HEK293 (cell line): Measurements from ENCODE around the gene CHCHD6.

Experiments
- MYNN ChIP-seq: fragments of 450-650 bp; formaldehyde crosslinking; IDR thresholded peaks from 2 replicates; pipeline ENCODE4 v1.5.1; 2016; ENCODE audit warnings: missing biosample characterization, missing genetic modification characterization, borderline replicate concordance
- REST ChIP-seq: fragments of 450-650 bp; formaldehyde crosslinking; IDR thresholded peaks from 2 replicates; pipeline ENCODE4 v1.5.1; 2016; ENCODE audit warnings: missing biosample characterization, missing genetic modification characterization
- TCF7L2 ChIP-seq: IDR thresholded peaks from 2 replicates; pipeline ENCODE4 v1.6.1; 2011; ENCODE audit warnings: low read depth, mild to moderate bottlenecking, inconsistent platforms, low read length, moderate library complexity, borderline replicate concordance
- ZBTB48 ChIP-seq: fragments of 450-650 bp; formaldehyde crosslinking; IDR thresholded peaks from 2 replicates; pipeline ENCODE4 v1.5.1; 2016; ENCODE audit warnings: missing biosample characterization, missing genetic modification characterization
- ZBTB8A ChIP-seq: fragments of 450-650 bp; formaldehyde crosslinking; IDR thresholded peaks from 2 replicates; pipeline ENCODE4 v1.5.1; 2016; ENCODE audit warnings: missing biosample characterization, missing genetic modification characterization
- ZNF140 ChIP-seq: fragments of 450-650 bp; formaldehyde crosslinking; IDR thresholded peaks from 2 replicates; pipeline ENCODE4 v1.5.1; 2016; ENCODE audit warnings: missing biosample characterization, missing genetic modification characterization
- ZNF18 ChIP-seq: fragments of 450-650 bp; formaldehyde crosslinking; IDR thresholded peaks from 2 replicates; pipeline ENCODE4 v1.5.1; 2016; ENCODE audit warnings: missing biosample characterization, missing genetic modification characterization
- ZNF514 ChIP-seq: fragments of 450-650 bp; formaldehyde crosslinking; IDR thresholded peaks from 2 replicates; pipeline ENCODE4 v1.5.1; 2016; ENCODE audit warnings: missing biosample characterization, missing genetic modification characterization
- ZNF549 ChIP-seq: fragments of 450-650 bp; IDR thresholded peaks from 2 replicates; pipeline ENCODE4 v1.5.1; 2018; ENCODE audit warnings: missing biosample characterization, missing genetic modification characterization, mild to moderate bottlenecking, inconsistent platforms, moderate library complexity
- ZNF768 ChIP-seq: fragments of 450-650 bp; formaldehyde crosslinking; IDR thresholded peaks from 2 replicates; pipeline ENCODE4 v1.5.1; 2018; ENCODE audit warnings: missing biosample characterization, mild to moderate bottlenecking, missing genetic modification characterization
- TF ChIP-seq, protein P1 (sequence below): fragments of 450-650 bp; formaldehyde crosslinking; IDR thresholded peaks from 2 replicates; pipeline ENCODE4 v1.5.1; 2016; ENCODE audit warnings: missing biosample characterization, missing genetic modification characterization
- TF ChIP-seq, protein P2 (sequence below): fragments of 450-650 bp; formaldehyde crosslinking; IDR thresholded peaks from 2 replicates; pipeline ENCODE4 v1.5.1; 2016; ENCODE audit warnings: missing biosample characterization, missing genetic modification characterization

- TF ChIP-seq ZBTB48 (tag by site-specific recombination) (no peak), REST (tag by site-specific recombination) (no peak), MYNN (no peak), ZNF140 (tag by site-specific recombination) (no peak), ZNF514 (tag by site-specific recombination) (no peak), ZNF549 (tag by site-specific recombination) (no peak), ZNF18 (no peak), ZNF768 (tag by site-specific recombination) (no peak), ZBTB8A (tag by site-specific recombination) (no peak), TCF7L2 (no peak)
- TF ChIP-seq, protein P1, sequence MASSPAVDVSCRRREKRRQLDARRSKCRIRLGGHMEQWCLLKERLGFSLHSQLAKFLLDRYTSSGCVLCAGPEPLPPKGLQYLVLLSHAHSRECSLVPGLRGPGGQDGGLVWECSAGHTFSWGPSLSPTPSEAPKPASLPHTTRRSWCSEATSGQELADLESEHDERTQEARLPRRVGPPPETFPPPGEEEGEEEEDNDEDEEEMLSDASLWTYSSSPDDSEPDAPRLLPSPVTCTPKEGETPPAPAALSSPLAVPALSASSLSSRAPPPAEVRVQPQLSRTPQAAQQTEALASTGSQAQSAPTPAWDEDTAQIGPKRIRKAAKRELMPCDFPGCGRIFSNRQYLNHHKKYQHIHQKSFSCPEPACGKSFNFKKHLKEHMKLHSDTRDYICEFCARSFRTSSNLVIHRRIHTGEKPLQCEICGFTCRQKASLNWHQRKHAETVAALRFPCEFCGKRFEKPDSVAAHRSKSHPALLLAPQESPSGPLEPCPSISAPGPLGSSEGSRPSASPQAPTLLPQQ (tag by site-specific recombination), result no peak
- TF ChIP-seq, protein P2, sequence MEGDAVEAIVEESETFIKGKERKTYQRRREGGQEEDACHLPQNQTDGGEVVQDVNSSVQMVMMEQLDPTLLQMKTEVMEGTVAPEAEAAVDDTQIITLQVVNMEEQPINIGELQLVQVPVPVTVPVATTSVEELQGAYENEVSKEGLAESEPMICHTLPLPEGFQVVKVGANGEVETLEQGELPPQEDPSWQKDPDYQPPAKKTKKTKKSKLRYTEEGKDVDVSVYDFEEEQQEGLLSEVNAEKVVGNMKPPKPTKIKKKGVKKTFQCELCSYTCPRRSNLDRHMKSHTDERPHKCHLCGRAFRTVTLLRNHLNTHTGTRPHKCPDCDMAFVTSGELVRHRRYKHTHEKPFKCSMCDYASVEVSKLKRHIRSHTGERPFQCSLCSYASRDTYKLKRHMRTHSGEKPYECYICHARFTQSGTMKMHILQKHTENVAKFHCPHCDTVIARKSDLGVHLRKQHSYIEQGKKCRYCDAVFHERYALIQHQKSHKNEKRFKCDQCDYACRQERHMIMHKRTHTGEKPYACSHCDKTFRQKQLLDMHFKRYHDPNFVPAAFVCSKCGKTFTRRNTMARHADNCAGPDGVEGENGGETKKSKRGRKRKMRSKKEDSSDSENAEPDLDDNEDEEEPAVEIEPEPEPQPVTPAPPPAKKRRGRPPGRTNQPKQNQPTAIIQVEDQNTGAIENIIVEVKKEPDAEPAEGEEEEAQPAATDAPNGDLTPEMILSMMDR (tag by site-specific recombination), result no peak
Measured at GRCh38 chr3:126976906-126977305, 272.9 kb downstream of the CHCHD6 start.
